Cardiac muscle cell (in vitro differentiated cells and primary cell): Measurements from ENCODE around the gene ATAD2B. TPM values are rescaled to one million over a fixed set of nuclear protein-coding genes. Genes with fewer than 3 reads are reported as not detected.

Source experiments
- DNase-seq, 2 donors: peaks; one replicate each; pipeline versions ENCODE4 v3.0.0 to v3.0.0-alpha.2; 2010 to 2017; ENCODE audit warnings: low read depth in 1 of 2, low spot score in 1 of 2
- H3K27ac ChIP-seq: fragments of 200-600 bp; sonication (generic); 2 replicates; pipeline ENCODE4 v1.5.1; 2016
- H3K27me3 ChIP-seq: fragments of 200-600 bp; sonication (generic); 2 replicates; pipeline ENCODE4 v1.6.0; 2016; ENCODE audit warnings: control low read depth
- H3K36me3 ChIP-seq: fragments of 200-600 bp; sonication (generic); 2 replicates; pipeline ENCODE4 v1.5.1; 2016; ENCODE audit warnings: control low read depth
- H3K4me1 ChIP-seq: fragments of 200-600 bp; sonication (generic); 2 replicates; pipeline ENCODE4 v1.8.1; 2017; ENCODE audit warnings: low read depth, mild to moderate bottlenecking, mixed run types
- H3K4me3 ChIP-seq: fragments of 200-600 bp; sonication (generic); 2 replicates; pipeline ENCODE4 v1.5.1; 2016; ENCODE audit warnings: mild to moderate bottlenecking
- H3K9me3 ChIP-seq: fragments of 200-600 bp; sonication (generic); 2 replicates; pipeline ENCODE4 v1.5.1; 2017; ENCODE audit warnings: low read depth, mild to moderate bottlenecking, control low read depth
- polyA plus RNA-seq: library from polyadenylated mRNA; unstranded; fragments of >200 nt; fragmentation: Nextera tagmentation; extraction: Ambion mirVana; gene quantifications from 2 replicates; pipeline ENCODE4 v1.2.1, GENCODE V29; 2016
- total RNA-seq: library from RNA; depleted of rRNA; stranded (reverse); fragments of >200 nt; gene quantifications from 2 replicates; pipeline ENCODE4 v1.2.3, GENCODE V29; 2016
- TF ChIP-seq, protein P1 (sequence below): IDR thresholded peaks from 2 replicates; pipeline ENCODE4 v1.5.1; 2012; ENCODE audit warnings: low read depth, mild to moderate bottlenecking, low read length

ATAD2B gene
- total and polyA plus RNA-seq, 2 experiments from 2014 or later, result 10.7 to 17.2 TPM

DNA sequence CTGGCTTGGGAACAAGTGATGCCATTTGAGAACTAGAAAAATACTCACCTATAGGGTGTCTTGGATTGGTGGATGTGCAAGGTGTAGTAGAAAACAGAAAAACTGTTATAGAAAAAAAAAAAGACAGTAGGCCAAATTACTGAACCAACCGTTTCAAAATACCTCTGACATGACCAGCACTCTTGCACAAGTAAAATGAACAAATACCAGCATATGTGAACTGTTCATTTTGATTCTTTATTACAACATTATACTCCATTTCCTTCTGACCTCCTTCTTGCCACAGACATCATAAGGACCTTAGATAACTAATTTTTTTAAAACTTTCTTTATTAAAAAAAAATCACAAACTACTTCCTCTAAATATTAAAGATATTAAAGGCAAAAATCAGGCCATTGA lies 125.5 kb downstream of the ATAD2B start:
- Histone ChIP-seq H3K4me3 (no peak overlapping the region), H3K27me3 (no peaks in the 10 kb centered on the region), H3K36me3 (peaks cover 5% of the 10 kb centered on the region), H3K4me1 (no peaks in the 10 kb centered on the region), H3K27ac (no peak overlapping the region), H3K9me3 (no peaks in the 10 kb centered on the region)
- TF ChIP-seq, protein P1, sequence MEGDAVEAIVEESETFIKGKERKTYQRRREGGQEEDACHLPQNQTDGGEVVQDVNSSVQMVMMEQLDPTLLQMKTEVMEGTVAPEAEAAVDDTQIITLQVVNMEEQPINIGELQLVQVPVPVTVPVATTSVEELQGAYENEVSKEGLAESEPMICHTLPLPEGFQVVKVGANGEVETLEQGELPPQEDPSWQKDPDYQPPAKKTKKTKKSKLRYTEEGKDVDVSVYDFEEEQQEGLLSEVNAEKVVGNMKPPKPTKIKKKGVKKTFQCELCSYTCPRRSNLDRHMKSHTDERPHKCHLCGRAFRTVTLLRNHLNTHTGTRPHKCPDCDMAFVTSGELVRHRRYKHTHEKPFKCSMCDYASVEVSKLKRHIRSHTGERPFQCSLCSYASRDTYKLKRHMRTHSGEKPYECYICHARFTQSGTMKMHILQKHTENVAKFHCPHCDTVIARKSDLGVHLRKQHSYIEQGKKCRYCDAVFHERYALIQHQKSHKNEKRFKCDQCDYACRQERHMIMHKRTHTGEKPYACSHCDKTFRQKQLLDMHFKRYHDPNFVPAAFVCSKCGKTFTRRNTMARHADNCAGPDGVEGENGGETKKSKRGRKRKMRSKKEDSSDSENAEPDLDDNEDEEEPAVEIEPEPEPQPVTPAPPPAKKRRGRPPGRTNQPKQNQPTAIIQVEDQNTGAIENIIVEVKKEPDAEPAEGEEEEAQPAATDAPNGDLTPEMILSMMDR, result no peak
- peak in 1 of 2 donors; percentile 79 for DNase-seq

DNA sequence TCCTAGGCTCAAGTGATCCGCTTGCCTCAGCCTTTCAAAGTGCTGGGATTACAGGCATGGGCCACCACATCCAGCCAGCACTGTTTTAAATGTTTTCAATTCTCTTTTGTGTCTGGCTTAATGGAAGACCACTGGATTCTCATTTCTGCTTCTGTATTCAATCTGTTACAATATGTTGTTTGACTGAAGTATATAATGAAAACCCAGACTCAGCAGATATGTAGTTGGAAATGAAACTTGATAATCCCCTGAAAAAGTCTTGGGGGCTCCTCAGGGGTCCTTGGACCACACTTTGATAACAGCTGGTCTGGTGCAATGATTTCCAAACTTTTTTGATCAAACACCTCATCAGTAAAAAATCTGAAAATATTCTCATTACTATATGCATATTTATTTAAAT lies 132.7 kb downstream of the ATAD2B start:
- Histone ChIP-seq H3K27ac (no peak overlapping the region), H3K9me3 (no peaks in the 10 kb centered on the region), H3K27me3 (no peaks in the 10 kb centered on the region), H3K4me3 (no peak overlapping the region), H3K36me3 (peaks cover 5% of the 10 kb centered on the region), H3K4me1 (no peaks in the 10 kb centered on the region)
- TF ChIP-seq, protein P1, result no peak
- no peak for DNase-seq

DNA sequence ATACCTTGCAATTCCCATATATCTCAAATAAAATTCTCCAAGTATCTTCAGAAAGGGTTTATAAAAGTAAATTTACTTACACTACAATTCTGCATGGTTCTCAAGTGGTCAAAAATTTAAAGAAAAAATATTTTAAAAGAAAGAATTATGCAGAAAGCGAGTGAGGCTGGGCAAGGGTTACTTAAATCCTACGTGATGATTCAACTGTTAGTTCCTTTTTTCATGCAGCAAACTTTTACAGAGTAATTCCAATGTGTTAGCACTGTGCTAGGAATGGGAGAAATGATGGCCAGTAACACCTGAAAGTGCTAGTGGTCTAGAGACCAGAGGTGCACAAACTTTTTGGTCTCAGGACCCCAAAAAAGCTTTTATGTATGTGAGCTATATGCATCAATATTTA lies 133.4 kb downstream of the ATAD2B start:
- no peak overlapping the region for H3K4me3 ChIP-seq
- H3K4me1 ChIP-seq, result no peaks in the 10 kb centered on the region
- no peak overlapping the region for H3K27ac ChIP-seq
- no peaks in the 10 kb centered on the region for H3K27me3 ChIP-seq
- no peak for DNase-seq
- H3K36me3 ChIP-seq, result peaks cover 5% of the 10 kb centered on the region
- H3K9me3 ChIP-seq, result no peaks in the 10 kb centered on the region
- TF ChIP-seq, protein P1, result no peak

DNA sequence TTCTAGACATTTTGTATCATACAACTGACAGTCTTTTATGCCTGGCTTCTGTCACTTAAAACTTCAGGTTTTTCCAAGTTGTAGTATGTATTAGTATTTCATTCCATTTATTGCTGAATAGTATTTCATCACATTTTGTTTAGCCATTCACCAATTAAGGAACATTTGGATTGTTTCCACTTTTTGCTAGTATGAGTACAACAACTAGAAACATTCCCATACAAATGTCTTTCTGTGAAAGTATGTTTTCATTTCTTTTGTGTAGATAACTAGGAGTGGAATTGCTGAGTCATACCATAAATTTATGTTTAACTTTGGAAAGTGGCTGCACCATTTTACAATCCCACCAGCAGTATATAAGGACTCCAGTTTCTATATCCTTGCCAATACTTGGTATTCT lies 135.9 kb downstream of the ATAD2B start:
- no peaks in the 10 kb centered on the region for H3K36me3 ChIP-seq
- H3K27ac ChIP-seq, result no peak overlapping the region
- no peaks in the 10 kb centered on the region for H3K27me3 ChIP-seq
- TF ChIP-seq, protein P1, result no peak
- no peaks in the 10 kb centered on the region for H3K9me3 ChIP-seq
- DNase-seq, result peak in 1 of 2 donors; percentile 86
- peaks cover 3% of the 10 kb centered on the region for H3K4me1 ChIP-seq
- no peak overlapping the region for H3K4me3 ChIP-seq

DNA sequence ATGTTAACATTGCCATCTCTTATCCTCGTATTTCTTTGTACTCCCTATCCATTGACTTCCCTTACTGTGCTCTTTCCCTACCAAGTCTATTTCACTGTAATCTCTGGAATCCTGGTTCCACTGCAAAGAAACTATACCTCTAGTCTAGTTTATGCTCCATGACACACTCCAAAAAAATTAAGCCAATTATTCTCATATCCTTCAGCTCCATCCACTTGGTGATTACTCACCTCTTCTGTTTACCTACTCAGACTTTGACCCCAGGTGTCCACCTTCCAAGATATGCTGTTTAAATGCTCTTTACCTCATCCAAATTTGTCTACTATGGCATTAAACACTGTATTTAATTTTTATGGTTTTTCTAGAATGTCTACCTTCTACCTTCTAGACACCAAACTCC lies 137.9 kb downstream of the ATAD2B start:
- no peak overlapping the region for H3K4me3 ChIP-seq
- DNase-seq, result no peak
- TF ChIP-seq, protein P1, result no peak
- H3K4me1 ChIP-seq, result peaks cover 3% of the 10 kb centered on the region
- no peaks in the 10 kb centered on the region for H3K36me3 ChIP-seq
- H3K9me3 ChIP-seq, result no peaks in the 10 kb centered on the region
- no peaks in the 10 kb centered on the region for H3K27me3 ChIP-seq
- no peak overlapping the region for H3K27ac ChIP-seq

DNA sequence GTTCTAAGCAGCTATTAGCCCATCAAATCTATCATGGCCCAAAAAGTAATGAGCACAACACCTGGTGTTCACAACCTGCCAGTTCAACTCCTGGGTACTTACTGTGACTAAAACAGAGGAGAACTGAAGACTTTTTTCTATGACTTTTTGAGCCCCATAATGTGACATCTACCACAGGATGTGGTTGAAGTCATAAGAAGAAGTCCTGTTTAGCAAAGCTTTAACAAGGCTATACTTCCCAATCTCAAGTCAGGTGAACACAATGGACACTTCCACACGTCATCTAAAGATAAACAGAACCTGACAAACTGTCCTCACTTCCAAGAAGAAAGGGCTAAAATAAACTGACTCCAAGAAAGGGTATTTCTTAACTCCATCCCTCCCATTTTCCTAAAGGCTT lies 138.8 kb downstream of the ATAD2B start:
- Histone ChIP-seq H3K9me3 (no peaks in the 10 kb centered on the region), H3K27ac (no peak overlapping the region), H3K4me3 (no peak overlapping the region), H3K4me1 (peaks cover 3% of the 10 kb centered on the region), H3K36me3 (no peaks in the 10 kb centered on the region), H3K27me3 (no peaks in the 10 kb centered on the region)
- TF ChIP-seq, protein P1, result no peak
- no peak for DNase-seq
